ENCODE results near the gene SLC22A1. TPM values are rescaled to one million over a fixed set of nuclear protein-coding genes. Genes with fewer than 3 reads are reported as not detected.

SLC22A1 gene
- total and polyA plus RNA-seq, 2 experiments from 2014 or later: 0.10 to 0.65 TPM

GRCh38 chr6:160188773-160189172 is 67.2 kb downstream of the SLC22A1 start:
- ATAC-seq: no peak
- no peak overlapping the region for H3K4me2 ChIP-seq
- H3K9me2 ChIP-seq (ENCODE audit: insufficient read depth): no peaks in the 10 kb centered on the region
- H3K36me3 ChIP-seq (ENCODE audit: insufficient read depth): no peaks in the 10 kb centered on the region
- Mint-ChIP-seq H3K4me1 (no peaks in the 10 kb centered on the region), H3K9me3 (peaks cover 19% of the 10 kb centered on the region), H3K27me3 (ENCODE audit: insufficient read depth, low read depth, poor library complexity) (no peaks in the 10 kb centered on the region), H3K4me3 (no peak overlapping the region), H3K36me3 (ENCODE audit: low read depth) (no peaks in the 10 kb centered on the region; the same call in 2 of the 3 replicates), H3K27ac (no peak overlapping the region)
- no peak overlapping the region for H3K4me3 ChIP-seq
- H3K4me1 ChIP-seq (ENCODE audit: insufficient read depth): no peaks in the 10 kb centered on the region
- TF ChIP-seq CREB1 (CRISPR knock-in tag; IDR thresholded peaks at IDR 0.05; ENCODE audit: low read depth): no peak
- TF ChIP-seq ZNF114 (CRISPR knock-in tag; IDR thresholded peaks at IDR 0.05): no peak
- TF ChIP-seq POLR2AphosphoS5 (IDR thresholded peaks at IDR 0.05; ENCODE audit: low read depth): no peak
- TF ChIP-seq ZNF331 (CRISPR knock-in tag; IDR thresholded peaks at IDR 0.05; ENCODE audit: low read depth): no peak
- no peak for TF ChIP-seq EZH2 (IDR thresholded peaks at IDR 0.05; ENCODE audit: low read depth, unreplicated experiment)
- TF ChIP-seq JUNB (IDR thresholded peaks at IDR 0.05; ENCODE audit: unreplicated experiment): no peak
- no peak for TF ChIP-seq STAT1 (IDR thresholded peaks at IDR 0.05; ENCODE audit: unreplicated experiment)
- no peak for TF ChIP-seq NANOG (IDR thresholded peaks at IDR 0.05; ENCODE audit: borderline replicate concordance)
- no peak for TF ChIP-seq CTCF (conservative IDR thresholded peaks at IDR 0.05; ENCODE audit: low read depth in 2 of 2)
- no peak for TF ChIP-seq ETS1 (IDR thresholded peaks at IDR 0.05)
- no peak for TF ChIP-seq REST (IDR thresholded peaks at IDR 0.05; ENCODE audit: unreplicated experiment)
- TF ChIP-seq ZNF462 (CRISPR knock-in tag; IDR thresholded peaks at IDR 0.05): no peak
- TF ChIP-seq EZH2phosphoT487 (IDR thresholded peaks at IDR 0.05; ENCODE audit: unreplicated experiment): no peak
- H3K27me3 ChIP-seq (ENCODE audit: insufficient read depth): no peaks in the 10 kb centered on the region
- no peaks in the 10 kb centered on the region for H3K79me2 ChIP-seq (replicated peaks; ENCODE audit: insufficient read depth)
- H4K20me1 ChIP-seq (replicated peaks; ENCODE audit: insufficient read depth): no peaks in the 10 kb centered on the region
- no peak for DNase-seq (ENCODE audit: low spot score)
- 0 out of 2 replicates have a peak overlapping the region, but pooled peaks have one; percentile 6 for H2AFZ ChIP-seq
- no peak overlapping the region for H3K27ac ChIP-seq (ENCODE audit: low read depth)
- H3F3A ChIP-seq (replicated peaks; ENCODE audit: low read depth): no peaks in the 10 kb centered on the region

Measured in GM23338 (cell line).